Amygdala (tissue), 56 donors: ENCODE data around the gene SPPL2A.

Source experiments
- DNase-seq, 56 donors: peaks; one replicate each; lab custom pipeline; 2025; lab: John Stamatoyannopoulos, UW

SPPL2A gene

DNA sequence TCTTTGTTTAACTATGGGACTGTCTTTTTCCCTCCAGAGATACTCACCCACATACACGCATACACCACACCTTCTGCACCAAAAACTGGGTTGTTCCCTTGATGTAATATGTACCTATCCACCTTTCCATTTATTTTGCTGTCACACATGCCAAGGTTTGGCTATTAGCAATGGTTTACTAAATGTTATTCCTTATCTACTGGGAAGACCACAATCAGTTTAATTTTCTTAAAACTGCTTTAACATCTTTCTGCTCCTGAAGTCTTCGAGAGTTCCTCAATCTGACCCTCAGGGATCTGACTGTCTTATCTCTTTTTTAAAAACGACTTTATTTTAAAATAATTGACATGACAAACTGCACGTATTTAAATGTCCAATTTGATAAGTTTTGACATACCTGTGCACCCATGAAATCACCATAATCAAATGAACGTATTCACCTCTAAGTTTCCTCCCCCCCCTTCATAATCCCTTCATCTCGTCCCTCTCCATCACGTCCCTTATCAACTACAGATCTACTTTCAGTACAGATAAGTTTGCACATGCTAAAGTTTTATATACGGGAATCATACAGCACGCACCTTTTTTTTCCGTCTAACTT, 78.1 kb downstream of the SPPL2A start:
- no peak for DNase-seq

DNA sequence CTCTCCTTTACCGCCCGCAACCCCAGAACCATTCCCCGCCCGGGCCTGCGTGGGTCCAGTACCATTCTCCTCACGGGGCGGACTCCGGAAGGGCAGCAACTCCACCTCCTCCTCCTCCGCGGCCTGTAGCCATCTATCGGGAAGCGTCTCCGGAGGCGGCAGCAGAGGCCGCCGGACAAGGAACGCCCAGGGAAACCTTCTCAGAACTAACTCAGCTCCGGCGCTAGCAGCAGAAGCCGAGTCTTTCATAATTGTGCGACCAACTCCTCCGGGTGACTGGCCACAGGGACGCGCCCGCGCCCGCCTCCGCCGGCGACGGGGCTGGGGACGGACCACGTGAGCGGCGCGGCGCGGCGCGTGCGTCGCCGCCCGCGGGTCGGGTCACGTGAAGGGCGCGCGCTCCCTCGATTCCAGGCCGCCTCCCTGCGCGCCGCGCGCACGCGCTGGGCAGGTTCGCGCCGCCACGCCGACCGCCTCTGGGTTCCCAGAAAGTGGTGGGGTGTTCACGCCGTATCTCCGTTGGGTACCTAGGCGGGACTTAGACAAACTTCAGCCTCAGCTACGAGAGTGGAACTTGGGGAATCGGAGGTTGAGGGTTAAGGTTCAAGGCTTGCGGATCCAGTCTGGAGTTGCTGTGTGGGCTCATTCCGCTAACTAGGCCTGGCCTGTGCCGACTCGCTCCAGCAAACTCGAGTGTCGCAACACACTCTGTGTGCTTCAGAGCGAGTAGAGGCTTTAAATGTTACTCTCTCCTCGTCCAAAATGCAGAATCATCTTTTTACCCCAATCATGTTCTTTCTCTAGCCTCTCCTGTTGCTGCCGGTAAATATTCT, 78.8 kb downstream of the SPPL2A start, which contains the start of gene TRPM7:
Gene TRPM7, minus strand, starts transcription at position 329 of the 833 bp plus-strand sequence. Its CDS starts 264 bp downstream, at position 65.
- DNase-seq = peak; percentile 35 to 90 (median 74)

GRCh38 chr15:50685976-50686468, 79.5 kb downstream of the SPPL2A start:
- peak in 26 of 56 donors; percentile 23 to 80 (median 52) for DNase-seq

GRCh38 chr15:50685191-50685975, 80.1 kb downstream of the SPPL2A start:
- no peak for DNase-seq

DNA sequence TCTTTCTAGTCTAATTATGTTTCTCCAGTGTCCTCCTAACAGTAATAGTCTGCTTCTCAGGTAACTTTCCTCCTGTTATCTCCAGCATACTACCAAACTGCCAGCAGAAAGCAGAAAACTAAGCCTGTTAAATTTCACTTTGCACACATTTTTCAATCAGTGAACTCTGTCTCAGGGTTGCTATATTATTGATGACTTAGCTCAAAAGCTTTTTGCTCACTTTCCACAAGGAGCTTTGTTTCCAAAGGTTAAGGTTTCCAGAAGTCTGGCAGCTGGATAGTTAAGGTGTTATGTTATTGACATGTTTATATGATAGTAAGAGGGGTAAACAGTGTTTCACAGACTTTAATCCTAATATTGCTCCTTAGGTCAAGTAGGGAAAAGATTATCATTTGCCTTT, 84.0 kb downstream of the SPPL2A start:
- DNase-seq = no peak

GRCh38 chr15:50676799-50677483, 88.6 kb downstream of the SPPL2A start:
- no peak for DNase-seq

- no peak for DNase-seq
These were observed 89.9 kb downstream of the SPPL2A start for GRCh38 chr15:50675535-50676144.

DNA sequence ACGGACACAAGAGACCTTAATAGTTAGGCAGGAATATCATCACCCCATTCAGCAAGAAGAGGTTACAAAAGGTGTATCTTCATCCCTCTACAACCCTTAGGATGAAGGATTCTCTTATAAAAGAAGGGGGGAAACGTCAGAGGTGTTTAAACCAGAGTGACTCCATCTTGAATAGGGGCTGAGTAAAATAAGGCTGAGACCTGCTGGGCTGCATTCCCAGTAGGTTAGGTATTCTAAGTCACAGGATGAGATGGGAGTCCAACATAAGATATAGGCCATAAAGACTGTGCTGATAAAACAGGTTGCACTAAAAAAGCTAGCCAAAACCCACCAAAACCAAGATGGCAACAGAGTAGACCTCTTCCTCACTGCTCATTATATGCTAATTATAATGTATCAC, 95.4 kb downstream of the SPPL2A start:
- no peak for DNase-seq

- no peak for DNase-seq
These were observed 95.9 kb downstream of the SPPL2A start for GRCh38 chr15:50669611-50670010.

DNA sequence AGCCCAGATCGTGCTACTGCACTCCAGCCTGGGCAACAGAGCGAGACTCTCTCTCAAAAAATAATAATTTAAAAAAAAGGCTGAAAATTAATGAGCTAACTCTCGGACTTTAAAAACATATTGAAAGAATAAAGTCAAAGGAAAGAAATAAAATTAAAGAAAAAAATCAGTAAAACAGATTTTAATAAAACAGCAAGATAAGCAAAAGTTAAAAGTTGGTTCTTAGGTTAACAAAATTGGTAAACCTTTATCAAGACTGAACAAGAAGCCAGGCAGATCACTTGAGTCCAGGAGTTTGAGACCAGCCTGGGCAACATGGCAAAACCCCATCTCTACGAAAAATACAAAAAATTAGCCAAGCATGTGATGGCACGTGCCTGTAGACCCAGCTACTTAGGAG, 99.6 kb downstream of the SPPL2A start:
- no peak for DNase-seq

GRCh38 chr15:50655555-50655954, 110.0 kb downstream of the SPPL2A start:
- no peak for DNase-seq

DNA sequence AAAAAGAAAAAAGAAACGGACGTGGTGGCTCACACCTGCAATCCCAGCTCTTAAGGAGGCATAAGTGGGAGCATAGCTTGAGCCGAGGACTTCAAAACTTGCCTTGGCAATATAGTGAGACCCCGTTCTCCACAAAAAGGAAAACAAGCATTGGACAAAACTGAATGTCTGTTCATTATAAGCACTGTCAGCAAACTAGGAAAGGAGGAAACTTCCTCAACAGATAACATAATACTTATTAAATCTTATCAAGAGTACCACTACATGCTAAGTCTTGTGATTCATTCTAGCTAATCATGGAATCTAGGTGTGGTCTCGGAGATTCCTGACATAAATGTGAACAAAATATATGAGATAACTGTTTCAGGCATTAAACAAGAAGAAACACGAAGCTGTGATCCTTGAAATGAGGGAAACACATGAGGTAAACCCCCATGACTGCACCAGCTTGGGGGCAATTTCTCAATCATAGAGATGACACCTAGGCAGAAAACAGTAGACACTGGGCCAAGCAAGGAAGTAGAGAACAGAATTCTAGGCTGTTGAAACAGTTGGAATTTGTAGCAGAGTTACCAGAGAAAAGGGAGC, 112.3 kb downstream of the SPPL2A start:
- no peak for DNase-seq

GRCh38 chr15:50652671-50653070, 112.8 kb downstream of the SPPL2A start:
- DNase-seq = no peak
